ENCODE data around the gene RIMS1. TPM values are rescaled to one million over a fixed set of nuclear protein-coding genes. Genes with fewer than 3 reads are reported as not detected.

RIMS1 gene
- total and polyA plus RNA-seq, 2 of the 13 experiments (the other 11 are each of a cell fraction or from before 2014, with no cell fraction given), result not detected

GRCh38 chr6:72363844-72364740 is 477.7 kb downstream of the RIMS1 start:
- WGBS (ENCODE audit: low lambda C conversion rate), result 2% methylated on average over 7 of the region's 7 CpGs
- H3K9ac ChIP-seq (ENCODE audit: insufficient read depth, low read depth, low read length), result no peak overlapping the region
- no peak overlapping the region for H3K4me3 ChIP-seq (replicated peaks in 1 of 3; ENCODE audit: insufficient read depth in 1 of 3, low read depth in 2 of 3, low read length in 3 of 3)
- TF ChIP-seq THYN1 (CRISPR knock-in tag; IDR thresholded peaks at IDR 0.05; ENCODE audit: borderline replicate concordance, low read depth), result no peak
- no peak for TF ChIP-seq NFYC (CRISPR knock-in tag; IDR thresholded peaks at IDR 0.05)
- no peak for TF ChIP-seq RAD51 (IDR thresholded peaks at IDR 0.05; ENCODE audit: borderline replicate concordance)
- TF ChIP-seq ZSCAN21 (CRISPR knock-in tag; IDR thresholded peaks at IDR 0.05; ENCODE audit: borderline replicate concordance), result no peak
- TF ChIP-seq ZNF792 (CRISPR knock-in tag; IDR thresholded peaks at IDR 0.05), result no peak
- TF ChIP-seq ZNF292 (CRISPR knock-in tag; IDR thresholded peaks at IDR 0.05; ENCODE audit: borderline replicate concordance, low read depth), result no peak
- TF ChIP-seq HOXD1 (CRISPR knock-in tag; IDR thresholded peaks at IDR 0.05), result no peak
- no peak for TF ChIP-seq CBFB (CRISPR knock-in tag; IDR thresholded peaks at IDR 0.05)
- no peak for TF ChIP-seq MLX (CRISPR knock-in tag; IDR thresholded peaks at IDR 0.05)
- H3K36me3 ChIP-seq (replicated peaks in 1 of 2; ENCODE audit: control insufficient read depth in 1 of 2, insufficient read depth in 2 of 2, low read length in 2 of 2), result no peaks in the 10 kb centered on the region
- intact Hi-C loops (cut with micrococcal nuclease; ENCODE audit: unreplicated experiment), result no loop called here
- H3K27me3 ChIP-seq (ENCODE audit: control insufficient read depth in 1 of 2, insufficient read depth in 2 of 2, low read length in 2 of 2), result no peaks in the 10 kb centered on the region
- H3K9me3 ChIP-seq (ENCODE audit: low read length), result no peaks in the 10 kb centered on the region
- no peak overlapping the region for H3K27ac ChIP-seq (ENCODE audit: extremely low read length, insufficient read depth, low read length)
- ChIA-PET POLR2A (no interaction called here), CTCF (ENCODE audit: low intra/inter-chr PET ratio, low total read pairs) (no interaction called here)
- FAIRE-seq, result no peak
- H3K79me2 ChIP-seq (ENCODE audit: insufficient read depth, low read length), result no peaks in the 10 kb centered on the region
- H3K4me1 ChIP-seq (ENCODE audit: insufficient read depth, low read length), result no peaks in the 10 kb centered on the region
- DNase-seq (ENCODE audit: low spot score), result no peak
- no peak overlapping the region for H2AFZ ChIP-seq (ENCODE audit: low read length)
- no peak for ATAC-seq
- H3K4me2 ChIP-seq (ENCODE audit: low read depth, low read length), result no peak overlapping the region
- no peaks in the 10 kb centered on the region for H4K20me1 ChIP-seq (ENCODE audit: insufficient read depth, low read length)
- in situ Hi-C loops (cut with HindIII; ENCODE audit: extremely low pct_ligation_motif_present, low pct_unique_long_range_greater_than_20kb), result no loop called here
- BruUV-seq (replicated peaks), result no TSS peak

All from HepG2 (cell line).